Upper lobe of right lung (tissue), 1 donor: Measurements from ENCODE around the gene CAMK4. TPM values are rescaled to one million over a fixed set of nuclear protein-coding genes. Genes with fewer than 3 reads are reported as not detected.

Experiments used
- ATAC-seq: fragments of 200-7000 bp; cut with Tn5 transposase; one replicate; pipeline ENCODE4 v1.9.1; 2020; ENCODE audit warnings: mild to moderate bottlenecking, moderate library complexity
- DNase-seq: peaks from one replicate; pipeline ENCODE4 v3.0.0-alpha.2; 2020
- H3K27ac ChIP-seq: fragments of 200-600 bp; one replicate; pipeline ENCODE4 v1.8.0; 2022
- H3K27me3 ChIP-seq: fragments of 200-600 bp; one replicate; pipeline ENCODE4 v1.8.0; 2022; ENCODE audit warnings: mild to moderate bottlenecking
- H3K36me3 ChIP-seq: fragments of 200-600 bp; one replicate; pipeline ENCODE4 v1.8.0; 2022
- H3K4me1 ChIP-seq: fragments of 200-600 bp; one replicate; pipeline ENCODE4 v1.8.0; 2022
- H3K4me3 ChIP-seq: fragments of 200-600 bp; one replicate; pipeline ENCODE4 v1.8.0; 2022; ENCODE audit warnings: mild to moderate bottlenecking
- H3K9me3 ChIP-seq: fragments of 200-600 bp; one replicate; pipeline ENCODE4 v1.8.0; 2022
- CTCF ChIP-seq: fragments of 200-600 bp; IDR thresholded peaks from one replicate; pipeline ENCODE4 v1.8.0; 2022; ENCODE audit warnings: antibody characterized with exemption
- intact Hi-C: fragments of 100-400 bp; cut with DNase I; formaldehyde crosslinking; loops from one replicate; pipeline ENCODE4 v1.11.0; 2022
- total RNA-seq: library from RNA; stranded (reverse); fragmentation: NEBNext Ultra II Directional; extraction: Animal tissue kit (Norgen Biotek cat#: 25700); gene quantifications from one replicate; pipeline ENCODE4 v1.2.1, GENCODE V29; 2021
- donor health status: DM: no; HTN: yes; CAD: no; lungs with severe emphysema.

Gene CAMK4
- total RNA-seq, 1 donor from 2014 or later, result 3.8 TPM

DNA sequence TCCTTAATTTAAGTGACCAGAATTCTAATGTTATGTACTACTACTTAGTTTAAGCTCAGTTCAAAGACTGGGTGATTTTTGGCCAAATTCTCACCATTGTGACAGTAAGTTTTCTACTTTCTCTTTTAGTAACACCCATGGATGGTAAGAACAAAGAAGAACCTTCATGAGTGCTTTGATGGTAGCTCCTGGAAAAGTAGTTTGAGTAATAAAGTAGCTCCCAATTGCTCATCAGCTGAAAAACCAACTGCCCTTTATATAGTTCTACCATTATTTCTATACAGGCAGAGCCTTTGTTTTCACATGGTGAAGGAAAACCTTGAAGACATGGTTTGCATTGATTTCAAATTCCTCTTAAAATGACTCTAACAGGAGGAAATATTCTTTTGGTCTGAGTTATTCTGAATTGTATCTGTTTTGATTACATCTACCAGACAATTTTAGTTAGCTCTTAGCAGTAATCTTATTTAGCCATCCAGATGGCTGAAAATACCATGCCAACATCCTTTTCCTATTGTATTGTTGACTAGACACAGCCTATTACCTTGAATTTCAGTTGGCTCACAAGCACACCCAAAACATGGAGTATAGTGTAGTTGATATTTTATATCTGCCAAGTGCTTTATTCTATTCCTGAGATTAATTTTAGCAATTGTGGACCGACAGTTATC lies 311.8 kb downstream of the CAMK4 start:
- no peak for DNase-seq
- TF ChIP-seq CTCF, result no peak
- no peak overlapping the region for H3K27ac ChIP-seq
- H3K4me1 ChIP-seq, result no peaks in the 10 kb centered on the region
- intact Hi-C loops, result no loop called here
- H3K27me3 ChIP-seq, result no peaks in the 10 kb centered on the region
- H3K9me3 ChIP-seq, result no peaks in the 10 kb centered on the region
- no peaks in the 10 kb centered on the region for H3K36me3 ChIP-seq
- ATAC-seq, result no peak
- no peak overlapping the region for H3K4me3 ChIP-seq

GRCh38 chr5:111537141-111538024 lies 313.2 kb downstream of the CAMK4 start:
- Histone ChIP-seq H3K4me3 (no peak overlapping the region), H3K27ac (no peak overlapping the region), H3K36me3 (no peaks in the 10 kb centered on the region), H3K27me3 (no peaks in the 10 kb centered on the region), H3K4me1 (no peaks in the 10 kb centered on the region), H3K9me3 (no peaks in the 10 kb centered on the region)
- DNase-seq (no peak), ATAC-seq (no peak)
- intact Hi-C loops, result no loop called here
- no peak for TF ChIP-seq CTCF

Other genes starting within 250 kb of the CAMK4 start
- 1.7 TPM for gene TSLP, start 152.7 kb upstream of the CAMK4 start, total RNA-seq
- gene WDR36, start 132.0 kb upstream of the CAMK4 start, total RNA-seq, result 25.0 TPM